ENCODE measurements around the gene COPRS.
"Not testable (repeated sequence)": the region's sequence is repeated elsewhere in the genome, so short reads cannot be mapped to it uniquely, and the experiment has no call there.

- not testable (repeated sequence) for TF ChIP-seq CTCF (IDR thresholded peaks at IDR 0.05; ENCODE audit: low read depth, low read length, missing input control); YY1 (IDR thresholded peaks at IDR 0.05); TAF1 (conservative IDR thresholded peaks at IDR 0.05); HNF4G (IDR thresholded peaks at IDR 0.05); GABPA (IDR thresholded peaks at IDR 0.05 in 1 of 2, conservative IDR thresholded peaks at IDR 0.05 in 1 of 2); JUND (IDR thresholded peaks at IDR 0.05); NR2F2 (IDR thresholded peaks at IDR 0.05); MAX (IDR thresholded peaks at IDR 0.05); RAD21 (IDR thresholded peaks at IDR 0.05); ATF3 (IDR thresholded peaks at IDR 0.05); FOXA1 (IDR thresholded peaks at IDR 0.05); EGR1 (IDR thresholded peaks at IDR 0.05; ENCODE audit: low read depth in 2 of 2)
Observed at GRCh38 chr17:31828955-31829354, 30.1 kb downstream of the COPRS start.

Measured in liver (tissue), 3 donors.